HepG2 (cell line): ENCODE measurements around the gene LGALS7B. TPM values are rescaled to one million over a fixed set of nuclear protein-coding genes. Genes with fewer than 3 reads are reported as not detected.

ENCODE experiments used
- ATAC-seq: fragments of 200-7000 bp; cut with Tn5 transposase; 3 replicates; pipeline ENCODE4 v1.9.1; 2020; ENCODE audit warnings: mild to moderate bottlenecking, moderate library complexity
- BruUV-seq: library from RNA; stranded (reverse); fragments of 400-500 nt; replicated peaks from 2 replicates; lab custom pipeline; 2021; lab: Mats Ljungman, UMichigan
- CTCF ChIA-PET: fragments of 300-600 bp; formaldehyde crosslinking; extraction: SDS; loops from one replicate; lab custom pipeline; 2021; ENCODE audit warnings: low total read pairs, inconsistent platforms, low intra/inter-chr PET ratio; lab: Yijun Ruan, JAX
- POLR2A ChIA-PET: fragments of 350-600 bp; sonication (Branson Sonifier 250); formaldehyde crosslinking; loops from one replicate; lab custom pipeline; 2020; ENCODE audit warnings: antibody characterized with exemption, inconsistent platforms; lab: Yijun Ruan, JAX
- DNase-seq: peaks from one replicate; pipeline ENCODE4 v3.0.0-alpha.2; 2015; ENCODE audit warnings: low spot score
- FAIRE-seq: peaks from 3 replicates; lab custom pipeline; 2011; peaks lifted over from hg19 to GRCh38; lab: Jason Lieb, UNC
- H2AFZ ChIP-seq: one replicate; pipeline ENCODE4 v1.6.1; 2011; ENCODE audit warnings: low read length, inconsistent platforms
- H3K27ac ChIP-seq: fragments of 300-600 bp; 3 replicates; pipeline ENCODE4 v1.8.0; 2011; ENCODE audit warnings: mixed run types, mild to moderate bottlenecking, mixed read lengths, low read length, inconsistent platforms; ENCODE audit not compliant: insufficient read depth; ENCODE audit errors: extremely low read length
- H3K27me3 ChIP-seq, 2 experiments: fragments of 200-600 bp in 1 of 2; 2 replicates in 1 of 2; 3 replicates in 1 of 2; pipeline versions ENCODE4 v1.6.0 to v1.8.0; 2011; ENCODE audit warnings: low read length in 2 of 2, mild to moderate bottlenecking in 2 of 2, moderate library complexity in 2 of 2, inconsistent platforms in 1 of 2; ENCODE audit not compliant: insufficient read depth in 2 of 2, control insufficient read depth in 1 of 2
- H3K36me3 ChIP-seq, 2 experiments: fragments of 200-600 bp in 1 of 2; replicated peaks in 1 of 2; 2 replicates in 1 of 2; 3 replicates in 1 of 2; pipeline versions ENCODE4 v1.5.1 to v1.8.0; 2011; ENCODE audit warnings: low read length in 2 of 2, inconsistent platforms in 1 of 2; ENCODE audit not compliant: insufficient read depth in 2 of 2, control insufficient read depth in 1 of 2
- H3K4me1 ChIP-seq: 2 replicates; pipeline ENCODE4 v1.5.1; 2012; ENCODE audit warnings: low read length, inconsistent platforms; ENCODE audit not compliant: insufficient read depth
- H3K4me2 ChIP-seq: 2 replicates; pipeline ENCODE4 v1.6.0; 2011; ENCODE audit warnings: low read depth, low read length, inconsistent platforms
- H3K4me3 ChIP-seq, 3 experiments: fragments of 200-600 bp in 1 of 3; sonication (generic), shearing (Covaris generic) in 1 of 3; replicated peaks in 1 of 3; 2 replicates each; pipeline ENCODE4 v1.5.1; 2011 to 2016; ENCODE audit warnings: low read length in 3 of 3, inconsistent platforms in 2 of 3, low read depth in 2 of 3, mild to moderate bottlenecking in 2 of 3, control low read depth in 1 of 3, mixed read lengths in 1 of 3; ENCODE audit not compliant: insufficient read depth in 1 of 3
- H3K79me2 ChIP-seq: one replicate; pipeline ENCODE4 v1.6.1; 2011; ENCODE audit warnings: low read length, inconsistent platforms; ENCODE audit not compliant: insufficient read depth
- H3K9ac ChIP-seq: 2 replicates; pipeline ENCODE4 v1.6.0; 2011; ENCODE audit warnings: mild to moderate bottlenecking, low read depth, low read length, inconsistent platforms; ENCODE audit not compliant: insufficient read depth
- H3K9me3 ChIP-seq: 2 replicates; pipeline ENCODE4 v1.5.1; 2012; ENCODE audit warnings: mild to moderate bottlenecking, low read length
- H4K20me1 ChIP-seq: 2 replicates; pipeline ENCODE4 v1.6.0; 2011; ENCODE audit warnings: inconsistent platforms, mild to moderate bottlenecking, low read length, moderate library complexity; ENCODE audit not compliant: insufficient read depth
- BRCA1 ChIP-seq: sonication (generic); formaldehyde crosslinking; IDR thresholded peaks from 2 replicates; pipeline ENCODE4 v1.4.0; 2020; ENCODE audit warnings: missing genetic modification reagents
- EEA1 ChIP-seq: sonication (generic); formaldehyde crosslinking; IDR thresholded peaks from 2 replicates; pipeline ENCODE4 v1.5.1; 2020; ENCODE audit warnings: mild to moderate bottlenecking, missing genetic modification reagents, borderline replicate concordance
- SOX13 ChIP-seq, 3 experiments: fragments of 450-650 bp in 1 of 3; sonication (generic) in 1 of 3; formaldehyde crosslinking in 1 of 3; IDR thresholded peaks in 2 of 3; conservative IDR thresholded peaks in 1 of 3; 2 replicates each; pipeline versions ENCODE4 v1.5.0 to v1.6.1; 2016 to 2020; ENCODE audit warnings: antibody characterized with exemption in 1 of 3, mild to moderate bottlenecking in 1 of 3, missing compliant biosample characterization in 1 of 3, missing genetic modification reagents in 1 of 3, moderate library complexity in 1 of 3
- TBX3 ChIP-seq: fragments of 450-650 bp; IDR thresholded peaks from 2 replicates; pipeline ENCODE4 v1.6.1; 2017; ENCODE audit warnings: antibody characterized with exemption, mild to moderate bottlenecking, inconsistent platforms, borderline replicate concordance
- ZNF660 ChIP-seq: sonication (generic); formaldehyde crosslinking; IDR thresholded peaks from 2 replicates; pipeline ENCODE4 v1.5.1; 2020; ENCODE audit warnings: mild to moderate bottlenecking, low read depth, missing genetic modification reagents, borderline replicate concordance
- WGBS: methylation state at CpG from one replicate; pipeline ENCODE4 v1.1.6; 2017; ENCODE audit warnings: low lambda C conversion rate; 5-methylcytosine and 5-hydroxymethylcytosine counted together
- in situ Hi-C: cut with HindIII; loops from 2 replicates; pipeline ENCODE4 v1.10.0; 2017; ENCODE audit warnings: low pct_unique_long_range_greater_than_20kb; ENCODE audit not compliant: extremely low pct_ligation_motif_present
- intact Hi-C: fragments of 100-400 bp; cut with micrococcal nuclease; formaldehyde crosslinking; loops from one replicate; pipeline ENCODE4 v1.10.0; 2022; ENCODE audit not compliant: unreplicated experiment
- polyA plus RNA-seq, 8 experiments: library from polyadenylated mRNA; depleted of rRNA in 3 of 8; stranded (reverse) in 7 of 8; unstranded in 1 of 8; fragments of >200 nt; fragmentation: Illumina TruSeq in 4 of 8; extraction: Trizol in 4 of 8; gene quantifications; 2 replicates each; pipeline versions ENCODE4 v1.2.1 to v1.2.3, GENCODE V29; 2011 to 2016; ENCODE audit warnings: low read depth in 4 of 8, missing spikeins in 1 of 8, mixed read lengths in 1 of 8; ENCODE audit not compliant: insufficient read depth in 1 of 8
- total RNA-seq, 5 experiments: library from RNA; depleted of rRNA; stranded (reverse); fragments of >200 nt; fragmentation: Illumina TruSeq; extraction: Trizol; gene quantifications; 2 replicates each; pipeline ENCODE4 v1.2.3, GENCODE V29; 2016; ENCODE audit warnings: low read depth in 1 of 5
- TF ChIP-seq, protein P1 (sequence below): sonication (generic); formaldehyde crosslinking; IDR thresholded peaks from 2 replicates; pipeline ENCODE4 v1.5.1; 2020; ENCODE audit warnings: mild to moderate bottlenecking, missing genetic modification reagents, moderate library complexity

The LGALS7B gene
- total and polyA plus RNA-seq, 2 of the 13 experiments (the other 11 are each of a cell fraction or from before 2014, with no cell fraction given) = 1.7 to 2.1 TPM

DNA sequence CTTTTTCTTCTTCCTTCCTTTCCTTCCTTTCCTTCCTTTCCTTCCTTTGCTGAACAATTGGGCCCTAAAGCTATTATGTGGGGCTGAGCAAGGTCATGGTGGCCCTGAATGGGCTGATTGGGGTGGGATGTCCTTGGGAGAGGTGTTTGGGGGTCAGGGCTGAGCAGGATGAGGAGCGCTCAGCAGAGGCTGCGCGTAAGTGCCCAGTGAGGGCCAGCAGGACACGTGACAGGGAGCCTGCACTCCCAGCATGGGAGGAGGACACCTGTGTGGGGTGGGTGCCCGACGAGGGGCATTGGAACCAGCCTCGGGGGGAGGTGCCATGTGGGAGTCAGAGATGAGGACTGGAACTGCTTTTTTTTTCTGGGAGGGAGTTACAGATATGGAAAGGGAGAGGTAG lies 10.3 kb upstream of the LGALS7B start:
- ATAC-seq (no peak), DNase-seq (no peak), FAIRE-seq (no peak)
- H3K4me3 ChIP-seq = no peak overlapping the region; a peak in 1 of 6 replicates
- BruUV-seq = no TSS peak
- no peak overlapping the region for H2AFZ ChIP-seq
- H3K27me3 ChIP-seq = peaks cover 0 to 2% of the 10 kb centered on the region in 2 experiments; a peak in 2 of 5 replicates
- no peak overlapping the region for H3K27ac ChIP-seq
- ChIA-PET POLR2A (no interaction called here), CTCF (no interaction called here)
- TF ChIP-seq BRCA1 (CRISPR knock-in tag) (no peak), TBX3 (no peak), EEA1 (CRISPR knock-in tag) (no peak), SOX13 (IDR thresholded peaks at IDR 0.05) (no peak), SOX13 (CRISPR knock-in tag; conservative IDR thresholded peaks at IDR 0.05 in 1 of 2, IDR thresholded peaks at IDR 0.05 in 1 of 2) (peak in 1 of 2 experiments; percentile 23; a peak in 1 of 4 replicates), ZNF660 (CRISPR knock-in tag) (no peak)
- TF ChIP-seq, protein P1, sequence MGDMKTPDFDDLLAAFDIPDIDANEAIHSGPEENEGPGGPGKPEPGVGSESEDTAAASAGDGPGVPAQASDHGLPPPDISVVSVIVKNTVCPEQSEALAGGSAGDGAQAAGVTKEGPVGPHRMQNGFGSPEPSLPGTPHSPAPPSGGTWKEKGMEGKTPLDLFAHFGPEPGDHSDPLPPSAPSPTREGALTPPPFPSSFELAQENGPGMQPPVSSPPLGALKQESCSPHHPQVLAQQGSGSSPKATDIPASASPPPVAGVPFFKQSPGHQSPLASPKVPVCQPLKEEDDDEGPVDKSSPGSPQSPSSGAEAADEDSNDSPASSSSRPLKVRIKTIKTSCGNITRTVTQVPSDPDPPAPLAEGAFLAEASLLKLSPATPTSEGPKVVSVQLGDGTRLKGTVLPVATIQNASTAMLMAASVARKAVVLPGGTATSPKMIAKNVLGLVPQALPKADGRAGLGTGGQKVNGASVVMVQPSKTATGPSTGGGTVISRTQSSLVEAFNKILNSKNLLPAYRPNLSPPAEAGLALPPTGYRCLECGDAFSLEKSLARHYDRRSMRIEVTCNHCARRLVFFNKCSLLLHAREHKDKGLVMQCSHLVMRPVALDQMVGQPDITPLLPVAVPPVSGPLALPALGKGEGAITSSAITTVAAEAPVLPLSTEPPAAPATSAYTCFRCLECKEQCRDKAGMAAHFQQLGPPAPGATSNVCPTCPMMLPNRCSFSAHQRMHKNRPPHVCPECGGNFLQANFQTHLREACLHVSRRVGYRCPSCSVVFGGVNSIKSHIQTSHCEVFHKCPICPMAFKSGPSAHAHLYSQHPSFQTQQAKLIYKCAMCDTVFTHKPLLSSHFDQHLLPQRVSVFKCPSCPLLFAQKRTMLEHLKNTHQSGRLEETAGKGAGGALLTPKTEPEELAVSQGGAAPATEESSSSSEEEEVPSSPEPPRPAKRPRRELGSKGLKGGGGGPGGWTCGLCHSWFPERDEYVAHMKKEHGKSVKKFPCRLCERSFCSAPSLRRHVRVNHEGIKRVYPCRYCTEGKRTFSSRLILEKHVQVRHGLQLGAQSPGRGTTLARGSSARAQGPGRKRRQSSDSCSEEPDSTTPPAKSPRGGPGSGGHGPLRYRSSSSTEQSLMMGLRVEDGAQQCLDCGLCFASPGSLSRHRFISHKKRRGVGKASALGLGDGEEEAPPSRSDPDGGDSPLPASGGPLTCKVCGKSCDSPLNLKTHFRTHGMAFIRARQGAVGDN (CRISPR knock-in tag) = peak; percentile 44
- no peaks in the 10 kb centered on the region for H4K20me1 ChIP-seq
- peaks cover 34% of the 10 kb centered on the region for H3K4me1 ChIP-seq
- no peaks in the 10 kb centered on the region for H3K36me3 ChIP-seq
- in situ Hi-C loops = no loop called here
- WGBS = 43% methylated on average over 7 of the region's 7 CpGs
- intact Hi-C loops = no loop called here
- H3K79me2 ChIP-seq = no peaks in the 10 kb centered on the region
- no peaks in the 10 kb centered on the region for H3K9me3 ChIP-seq
- H3K4me2 ChIP-seq = peak overlapping the region; percentile 14; the same call in 1 of the 2 replicates
- no peak overlapping the region for H3K9ac ChIP-seq
